Liver (tissue), 3 donors: ENCODE results near the gene GSTM3.

Experiments used
- GABPA ChIP-seq, 2 donors: IDR thresholded peaks in 1 of 2; conservative IDR thresholded peaks in 1 of 2; 2 replicates each; pipeline ENCODE4 v1.6.1; 2016; ENCODE audit warnings: antibody characterized with exemption in 2 of 2, mild to moderate bottlenecking in 1 of 2, moderate library complexity in 1 of 2
- MAX ChIP-seq: IDR thresholded peaks from 2 replicates; pipeline ENCODE4 v1.6.1; 2016; ENCODE audit warnings: antibody characterized with exemption
- RAD21 ChIP-seq, 2 donors: IDR thresholded peaks; 2 replicates each; pipeline ENCODE4 v1.6.1; 2016; ENCODE audit warnings: antibody characterized with exemption in 2 of 2, mild to moderate bottlenecking in 2 of 2
- REST ChIP-seq: IDR thresholded peaks from 2 replicates; pipeline ENCODE4 v1.6.1; 2016; ENCODE audit warnings: antibody characterized with exemption, mild to moderate bottlenecking
- TF ChIP-seq, protein P1 (sequence below): fragments of 150-350 bp; IDR thresholded peaks from 2 replicates; pipeline ENCODE4 v1.5.1; 2017; ENCODE audit warnings: improper control_type of control experiment, low read depth, low read length; ENCODE audit not compliant: missing input control
- donor health status: healthy.
- donor health status: healthy.

- no peak for TF ChIP-seq MAX
- no peak for TF ChIP-seq REST
- no peak for TF ChIP-seq RAD21 (IDR thresholded peaks at IDR 0.05)
- TF ChIP-seq, protein P1, sequence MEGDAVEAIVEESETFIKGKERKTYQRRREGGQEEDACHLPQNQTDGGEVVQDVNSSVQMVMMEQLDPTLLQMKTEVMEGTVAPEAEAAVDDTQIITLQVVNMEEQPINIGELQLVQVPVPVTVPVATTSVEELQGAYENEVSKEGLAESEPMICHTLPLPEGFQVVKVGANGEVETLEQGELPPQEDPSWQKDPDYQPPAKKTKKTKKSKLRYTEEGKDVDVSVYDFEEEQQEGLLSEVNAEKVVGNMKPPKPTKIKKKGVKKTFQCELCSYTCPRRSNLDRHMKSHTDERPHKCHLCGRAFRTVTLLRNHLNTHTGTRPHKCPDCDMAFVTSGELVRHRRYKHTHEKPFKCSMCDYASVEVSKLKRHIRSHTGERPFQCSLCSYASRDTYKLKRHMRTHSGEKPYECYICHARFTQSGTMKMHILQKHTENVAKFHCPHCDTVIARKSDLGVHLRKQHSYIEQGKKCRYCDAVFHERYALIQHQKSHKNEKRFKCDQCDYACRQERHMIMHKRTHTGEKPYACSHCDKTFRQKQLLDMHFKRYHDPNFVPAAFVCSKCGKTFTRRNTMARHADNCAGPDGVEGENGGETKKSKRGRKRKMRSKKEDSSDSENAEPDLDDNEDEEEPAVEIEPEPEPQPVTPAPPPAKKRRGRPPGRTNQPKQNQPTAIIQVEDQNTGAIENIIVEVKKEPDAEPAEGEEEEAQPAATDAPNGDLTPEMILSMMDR: no peak
- no peak for TF ChIP-seq GABPA (IDR thresholded peaks at IDR 0.05 in 1 of 2, conservative IDR thresholded peaks at IDR 0.05 in 1 of 2)
These were observed 20.6 kb upstream of the GSTM3 start for GRCh38 chr1:109761227-109762038.
